Right lobe of liver (tissue), 4 donors: ENCODE measurements around the gene C1orf232.

Experiments
- CTCF ChIP-seq, 4 donors: fragments of 200-600 bp in 3 of 4; fragments of 450-650 bp in 1 of 4; IDR thresholded peaks; one replicate each; pipeline versions ENCODE4 v1.5.1 to v1.8.0; 2016 to 2022; ENCODE audit warnings: antibody characterized with exemption in 4 of 4, mild to moderate bottlenecking in 2 of 4
- POLR2A ChIP-seq: fragments of 450-650 bp; IDR thresholded peaks from one replicate; pipeline ENCODE4 v1.6.1; 2017; ENCODE audit warnings: antibody characterized with exemption, mild to moderate bottlenecking
- donor health status: DM: no; HTN: no; CAD: no.
- donor health status: DM: no; HTN: no; CAD: no.
- donor health status: DM: no; HTN: yes; CAD: no.

DNA sequence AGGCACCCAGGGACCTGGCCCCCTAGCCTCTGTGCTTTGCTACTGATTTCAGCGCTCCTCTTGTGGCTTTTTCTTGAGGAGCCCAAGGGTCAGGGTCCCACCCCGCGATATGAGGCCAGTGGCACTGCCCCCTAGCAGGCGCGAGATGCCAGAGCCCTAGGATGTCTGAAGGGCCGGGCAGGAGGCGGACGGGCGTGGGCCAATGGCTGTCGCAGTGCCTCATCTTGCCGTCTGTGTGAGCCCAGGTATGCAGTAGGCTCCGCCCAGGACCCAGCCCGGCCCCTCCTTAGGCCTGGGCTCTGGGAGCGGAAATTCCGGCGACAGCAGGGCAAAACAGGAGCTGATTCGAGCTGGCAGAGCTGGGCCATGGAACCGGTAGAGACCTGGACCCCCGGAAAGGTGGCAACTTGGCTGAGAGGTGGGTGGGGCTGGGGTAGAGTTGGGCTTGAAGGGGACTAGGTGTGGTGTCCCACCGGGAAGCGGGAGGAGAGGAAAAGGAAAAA, 8.5 kb upstream of the C1orf232 start, which contains the start of gene CNKSR1:
- TF ChIP-seq POLR2A (no peak), CTCF (IDR thresholded peaks at IDR 0.05) (no peak)
